Esophagus squamous epithelium (tissue), 4 donors: Measurements from ENCODE around the gene ACVR1B.

ENCODE experiments used
- CTCF ChIP-seq, 6 experiments: fragments of 450-650 bp in 4 of 6; fragments of 200-600 bp in 2 of 6; sonication (generic) in 2 of 6; IDR thresholded peaks; one replicate each; pipeline ENCODE4 v1.5.1; 2016 to 2019; ENCODE audit warnings: antibody characterized with exemption in 6 of 6, mild to moderate bottlenecking in 4 of 6, moderate library complexity in 4 of 6
- POLR2A ChIP-seq, 4 donors: fragments of 450-650 bp; IDR thresholded peaks; one replicate each; pipeline ENCODE4 v1.6.1; 2017; ENCODE audit warnings: antibody characterized with exemption in 4 of 4, mild to moderate bottlenecking in 4 of 4, moderate library complexity in 3 of 4

- no peak for TF ChIP-seq CTCF (IDR thresholded peaks at IDR 0.05)
- TF ChIP-seq POLR2A (IDR thresholded peaks at IDR 0.05) = no peak
Measured at GRCh38 chr12:51922146-51922545, 29.4 kb upstream of the ACVR1B start.
